Measurements from ENCODE around the gene SECISBP2L.
A peak's percentile ranks its signal among the peaks of the same experiment; 100 is the strongest.

Gene SECISBP2L

GRCh38 chr15:48962662-48963523 lies 83.4 kb downstream of the SECISBP2L start:
- no peak for DNase-seq

DNA sequence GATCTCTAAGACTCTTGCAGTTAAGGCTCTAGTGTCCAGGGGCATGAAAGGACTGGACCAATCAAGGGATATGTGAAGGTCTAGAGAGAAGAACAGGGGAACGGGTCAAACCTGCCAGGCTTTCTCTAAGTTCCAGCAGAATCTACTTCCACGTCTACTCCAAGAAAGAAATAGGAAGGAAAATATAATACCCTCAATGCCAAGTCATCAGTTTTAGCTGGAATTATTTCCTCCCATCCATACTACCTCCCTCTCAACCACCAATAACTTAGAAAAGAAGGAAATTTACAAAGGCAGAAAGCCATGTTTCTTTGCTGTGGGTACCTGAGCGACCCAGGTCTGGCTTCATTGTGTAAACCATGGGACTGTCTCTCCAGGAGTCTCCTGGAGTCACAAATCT lies 90.3 kb downstream of the SECISBP2L start:
- DNase-seq: no peak

DNA sequence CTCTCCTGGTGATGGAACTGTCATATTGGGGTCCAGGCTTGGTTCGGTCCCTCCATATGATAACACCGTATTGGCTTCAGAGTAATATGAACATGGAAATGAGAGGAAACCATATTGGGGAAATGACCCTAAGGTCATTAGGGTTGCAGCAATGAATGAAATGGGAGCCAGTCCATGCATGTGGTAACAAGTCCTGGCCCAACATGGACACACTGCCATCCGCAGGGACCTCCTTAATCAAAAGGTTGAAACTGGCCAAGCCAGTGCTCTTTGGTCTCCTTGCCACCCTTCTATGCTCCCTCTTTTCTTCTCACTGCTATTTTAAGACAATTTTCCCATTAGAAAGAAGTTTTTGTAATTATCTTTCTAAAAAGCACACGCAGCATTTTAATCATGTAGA lies 90.9 kb downstream of the SECISBP2L start:
- no peak for DNase-seq

- no peak for DNase-seq
These were observed 91.7 kb downstream of the SECISBP2L start for GRCh38 chr15:48954538-48954937.

- no peak for DNase-seq
These were observed 99.4 kb downstream of the SECISBP2L start for GRCh38 chr15:48946840-48947187.

- DNase-seq: peak; percentile 13 to 27
These were observed 100.0 kb downstream of the SECISBP2L start for GRCh38 chr15:48946074-48946839.

DNA sequence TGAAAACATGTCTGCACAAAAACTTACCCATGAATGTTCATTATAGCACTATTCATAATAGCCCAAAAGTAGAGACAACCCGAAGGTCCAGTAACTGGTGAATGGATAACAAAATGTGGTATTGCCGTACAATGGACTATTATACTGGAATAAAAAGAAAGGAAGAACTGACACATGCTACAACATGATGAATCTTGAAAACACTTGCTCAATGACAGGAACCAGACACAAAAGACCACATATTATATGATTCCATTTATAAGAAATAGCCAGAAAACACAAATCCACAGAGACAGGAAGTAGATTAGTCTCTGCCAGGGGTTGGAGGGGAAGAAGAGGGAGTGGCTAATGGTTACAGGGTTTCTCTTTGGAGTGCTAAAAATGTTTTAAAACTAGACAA lies 100.9 kb downstream of the SECISBP2L start:
- no peak for DNase-seq

DNA sequence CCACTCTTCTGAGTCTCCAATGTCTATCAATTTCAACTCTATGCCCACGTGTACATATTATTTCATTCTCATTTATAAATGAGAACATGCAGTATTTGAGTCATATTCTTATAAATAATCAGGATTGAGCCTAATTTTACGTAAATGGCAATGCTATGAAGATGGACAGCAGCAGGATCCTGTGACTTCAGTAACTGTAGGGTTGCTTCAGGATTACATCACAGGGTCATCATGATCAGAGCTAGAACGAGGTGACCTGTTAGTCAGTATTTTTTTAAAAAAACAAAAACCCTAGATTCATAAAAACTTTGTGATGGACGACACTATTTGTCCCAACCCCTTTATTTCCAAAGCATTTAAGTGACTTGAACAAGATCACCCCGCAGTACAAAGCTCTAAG lies 104.3 kb downstream of the SECISBP2L start:
- DNase-seq: no peak

- DNase-seq: no peak
These were observed 105.7 kb downstream of the SECISBP2L start for GRCh38 chr15:48940508-48940907.

GRCh38 chr15:48939648-48940047 lies 106.6 kb downstream of the SECISBP2L start:
- DNase-seq: no peak

Data from AML-193 (cell line).